GM21367 (cell line): Measurements from ENCODE around the gene HPN.
"Not testable (repeated sequence)": the region's sequence is repeated elsewhere in the genome, so short reads cannot be mapped to it uniquely, and the experiment has no call there.

Experiments
- ATAC-seq: cut with Tn5 transposase; IDR thresholded peaks from one replicate; pipeline ENCODE4 v1.9.1; 2021; ENCODE audit not compliant: unreplicated experiment

Gene HPN

GRCh38 chr19:35027009-35027408 lies 14.5 kb upstream of the HPN start:
- no peak for ATAC-seq

GRCh38 chr19:35027851-35028599 lies 13.5 kb upstream of the HPN start:
- no peak for ATAC-seq

- not testable (repeated sequence) for ATAC-seq
These were observed 13.0 kb upstream of the HPN start for GRCh38 chr19:35028600-35028885.

GRCh38 chr19:35029275-35029736 lies 12.2 kb upstream of the HPN start:
- ATAC-seq, result not testable (repeated sequence)

GRCh38 chr19:35029737-35030256 lies 11.7 kb upstream of the HPN start:
- ATAC-seq, result no peak

GRCh38 chr19:35030257-35031071 lies 11.1 kb upstream of the HPN start, which contains the start of gene SCN1B:
Gene SCN1B (plus strand): TSS chr19:35030470. CDS start chr19:35030821, 351 bp downstream.
- ATAC-seq, result no peak

- no peak for ATAC-seq
These were observed 10.2 kb upstream of the HPN start for GRCh38 chr19:35031072-35031881.

- no peak for ATAC-seq
These were observed 9.1 kb upstream of the HPN start for GRCh38 chr19:35032356-35032865.

- no peak for ATAC-seq
These were observed 8.2 kb upstream of the HPN start for GRCh38 chr19:35033067-35034004.

GRCh38 chr19:35034005-35034502 lies 7.5 kb upstream of the HPN start:
- ATAC-seq, result no peak

- no peak for ATAC-seq
These were observed 6.7 kb upstream of the HPN start for GRCh38 chr19:35034588-35035382.

- no peak for ATAC-seq
These were observed 3.6 kb upstream of the HPN start for GRCh38 chr19:35037716-35038622.

- ATAC-seq, result no peak
These were observed 2.7 kb upstream of the HPN start for GRCh38 chr19:35038623-35039512.

- no peak for ATAC-seq
These were observed 1.4 kb upstream of the HPN start for GRCh38 chr19:35039881-35040825.

GRCh38 chr19:35040826-35041547 lies 534 bp upstream of the HPN start:
- no peak for ATAC-seq
